B cell (primary cell): ENCODE measurements around the gene DSTYK. TPM values are rescaled to one million over a fixed set of nuclear protein-coding genes. Genes with fewer than 3 reads are reported as not detected.
"Not testable (repeated sequence)": the region's sequence is repeated elsewhere in the genome, so short reads cannot be mapped to it uniquely, and the experiment has no call there.

Experiments
- ATAC-seq: fragments of 200-7000 bp; cut with Tn5 transposase; one replicate; pipeline ENCODE4 v1.10.0; 2021; ENCODE audit warnings: low read depth, mild to moderate bottlenecking, moderate number of reproducible peaks, moderate library complexity
- CTCF ChIA-PET: fragments of 350-600 bp; sonication (Branson Sonifier 250); formaldehyde crosslinking; loops from one replicate; lab custom pipeline; 2021; ENCODE audit warnings: antibody characterized with exemption, inconsistent platforms; lab: Charles Lee
- POLR2A ChIA-PET: fragments of 350-600 bp; sonication (Branson Sonifier 250); formaldehyde crosslinking; loops from one replicate; lab custom pipeline; 2021; ENCODE audit warnings: antibody characterized with exemption; lab: Charles Lee
- DNase-seq: peaks from one replicate; pipeline ENCODE4 v3.0.0; 2013
- H2AFZ ChIP-seq: 2 replicates; pipeline ENCODE4 v1.6.1; 2012; ENCODE audit warnings: mild to moderate bottlenecking, low read depth, low read length; ENCODE audit not compliant: insufficient read depth, poor library complexity, severe bottlenecking
- H3K27ac ChIP-seq, 2 donors: 1 replicate in 1 of 2; 2 replicates in 1 of 2; pipeline ENCODE4 v1.5.1; 2012 to 2013; ENCODE audit warnings: low read length in 2 of 2, mild to moderate bottlenecking in 2 of 2, moderate library complexity in 1 of 2
- H3K27me3 ChIP-seq, 4 experiments: fragments of 200-600 bp in 1 of 4; sonication (generic) in 1 of 4; replicated peaks in 1 of 4; 1 replicate in 2 of 4; 2 replicates in 2 of 4; pipeline versions ENCODE4 v1.6.1 to v1.7.0; 2013 to 2016; ENCODE audit warnings: low read length in 3 of 4, mild to moderate bottlenecking in 2 of 4, mixed read lengths in 1 of 4, moderate library complexity in 1 of 4; ENCODE audit not compliant: insufficient read depth in 4 of 4, control insufficient read depth in 3 of 4; ENCODE audit errors: control extremely low read depth in 1 of 4
- H3K36me3 ChIP-seq, 2 experiments: replicated peaks in 1 of 2; 1 replicate in 1 of 2; 2 replicates in 1 of 2; pipeline versions ENCODE4 v1.6.1 to v1.7.1; 2013; ENCODE audit warnings: low read length in 1 of 2; ENCODE audit not compliant: insufficient read depth in 2 of 2, control insufficient read depth in 1 of 2; ENCODE audit errors: control extremely low read depth in 1 of 2, extremely low read depth in 1 of 2
- H3K4me1 ChIP-seq, 2 donors: fragments of 200-600 bp in 1 of 2; sonication (generic) in 1 of 2; 1 replicate in 1 of 2; 2 replicates in 1 of 2; pipeline versions ENCODE4 v1.5.1 to v1.6.1; 2013 to 2017; ENCODE audit warnings: low read length in 2 of 2; ENCODE audit not compliant: control insufficient read depth in 2 of 2, insufficient read depth in 2 of 2
- H3K4me2 ChIP-seq: replicated peaks from 2 replicates; pipeline ENCODE3; 2012; ENCODE audit warnings: mild to moderate bottlenecking, low read depth, low read length; ENCODE audit not compliant: poor library complexity, severe bottlenecking
- H3K4me3 ChIP-seq, 5 experiments: fragments of 200-600 bp in 1 of 5; sonication (generic) in 1 of 5; 1 replicate in 3 of 5; 2 replicates in 2 of 5; pipeline versions ENCODE4 v1.5.1 to v1.7.0; 2011 to 2016; ENCODE audit warnings: low read length in 4 of 5, mild to moderate bottlenecking in 4 of 5, low read depth in 2 of 5, control low read depth in 1 of 5, moderate library complexity in 1 of 5; ENCODE audit not compliant: insufficient read depth in 1 of 5; ENCODE audit errors: control extremely low read depth in 1 of 5, extremely low read depth in 1 of 5
- H3K79me2 ChIP-seq: fragments of 200-600 bp; sonication (generic); one replicate; pipeline ENCODE4 v1.6.0; 2016; ENCODE audit warnings: low read length; ENCODE audit not compliant: control insufficient read depth, insufficient read depth
- H3K9ac ChIP-seq: fragments of 200-600 bp; sonication (generic); 2 replicates; pipeline ENCODE4 v1.6.1; 2017; ENCODE audit warnings: mild to moderate bottlenecking, low read length, moderate library complexity
- H3K9me3 ChIP-seq, 3 donors: one replicate each; pipeline versions ENCODE4 v1.6.1 to v1.7.1; 2013; ENCODE audit warnings: low read length in 2 of 3; ENCODE audit not compliant: control insufficient read depth in 2 of 3, insufficient read depth in 1 of 3; ENCODE audit errors: control extremely low read depth in 1 of 3
- H4K20me1 ChIP-seq: 2 replicates; pipeline ENCODE4 v1.6.0; 2012; ENCODE audit warnings: mild to moderate bottlenecking, low read length; ENCODE audit not compliant: insufficient read depth, control insufficient read depth, poor library complexity, severe bottlenecking
- H3K27ac Mint-ChIP-seq: one replicate; pipeline ENCODE4 v1.8.0; 2021; ENCODE audit warnings: mixed read lengths
- H3K27me3 Mint-ChIP-seq: one replicate; pipeline ENCODE4 v1.8.0; 2021; ENCODE audit warnings: mixed read lengths
- H3K4me1 Mint-ChIP-seq: one replicate; pipeline ENCODE4 v1.8.0; 2021; ENCODE audit warnings: mixed read lengths
- H3K4me3 Mint-ChIP-seq: one replicate; pipeline ENCODE4 v1.8.0; 2021; ENCODE audit warnings: mixed read lengths
- H3K9me3 Mint-ChIP-seq: one replicate; pipeline ENCODE4 v1.8.0; 2022; ENCODE audit warnings: mixed read lengths; ENCODE audit not compliant: insufficient read depth
- CTCF ChIP-seq: fragments of 200-600 bp; IDR thresholded peaks from one replicate; pipeline ENCODE4 v1.8.0; 2022; ENCODE audit warnings: antibody characterized with exemption, mild to moderate bottlenecking
- EZH2 ChIP-seq: IDR thresholded peaks from 2 replicates; pipeline ENCODE4 v1.6.1; 2012; ENCODE audit warnings: borderline replicate concordance, low read depth, mild to moderate bottlenecking, moderate library complexity, low read length; ENCODE audit not compliant: insufficient read depth, poor library complexity, severe bottlenecking
- WGBS: methylation state at CpG from one replicate; pipeline ENCODE4 v1.1.5; 2013; ENCODE audit warnings: missing lambda C conversion rate; ENCODE audit not compliant: insufficient coverage; 5-methylcytosine and 5-hydroxymethylcytosine counted together
- intact Hi-C: fragments of 100-400 bp; cut with micrococcal nuclease; formaldehyde crosslinking; loops from one replicate; pipeline ENCODE4 v1.10.0; 2022
- polyA plus RNA-seq: library from polyadenylated mRNA; depleted of rRNA; stranded (reverse); fragments of >200 nt; gene quantifications from 2 replicates; pipeline ENCODE4 v1.2.3, GENCODE V29; 2012
- total RNA-seq, 2 donors: library from RNA; stranded (reverse); fragments of 120-200 nt in 1 of 2; gene quantifications; 1 replicate in 1 of 2; 2 replicates in 1 of 2; pipeline versions ENCODE4 v1.2.3 to v1.2.4, GENCODE V29; 2013 to 2022

Gene DSTYK
- total and polyA plus RNA-seq, 2 donors (not counting 1 experiment from before 2014, with no cell fraction given) = 3.6 to 15.7 TPM

- CTCF ChIA-PET = interaction anchor here (0.7 kb wide), 1 partner anchor 34 kb away, joined by 3 read pairs; no protein-coding TSS in a partner anchor
- Histone ChIP-seq H2AFZ (no peak overlapping the region), H3K79me2 (peaks cover 11% of the 10 kb centered on the region), H3K36me3 (peaks cover 3 to 30% of the 10 kb centered on the region in 2 experiments), H3K27ac (no peak overlapping the region), H3K4me3 (no peak overlapping the region), H3K4me1 (no peaks in the 10 kb centered on the region), H4K20me1 (peaks cover 9% of the 10 kb centered on the region), H3K27me3 (no peaks in the 10 kb centered on the region), H3K4me2 (no peak overlapping the region), H3K9ac (no peak overlapping the region), H3K9me3 (no peaks in the 10 kb centered on the region)
- no CpG with 5 or more reads among the region's 4 CpGs for WGBS
- TF ChIP-seq EZH2 (no peak), CTCF (no peak)
- DNase-seq = no peak
- H3K9me3 Mint-ChIP-seq = no peaks in the 10 kb centered on the region
- no peak for ATAC-seq
- H3K27me3 Mint-ChIP-seq = no peaks in the 10 kb centered on the region
- POLR2A ChIA-PET = no interaction called here
- H3K4me1 Mint-ChIP-seq = no peaks in the 10 kb centered on the region
- no peak overlapping the region for H3K27ac Mint-ChIP-seq
- intact Hi-C loops = no loop called here
- H3K4me3 Mint-ChIP-seq = no peak overlapping the region
Measured at GRCh38 chr1:205183676-205184335, 27.7 kb downstream of the DSTYK start.

GRCh38 chr1:205182930-205183329 is 28.6 kb downstream of the DSTYK start:
- no peak overlapping the region for H2AFZ ChIP-seq
- H3K9me3 ChIP-seq = no peaks in the 10 kb centered on the region
- POLR2A ChIA-PET = no interaction called here
- H3K27me3 ChIP-seq = no peaks in the 10 kb centered on the region
- H3K4me1 Mint-ChIP-seq = no peaks in the 10 kb centered on the region
- H3K4me2 ChIP-seq = no peak overlapping the region
- peaks cover 7% of the 10 kb centered on the region for H4K20me1 ChIP-seq
- intact Hi-C loops = no loop called here
- H3K9me3 Mint-ChIP-seq = no peaks in the 10 kb centered on the region
- no peak overlapping the region for H3K4me3 ChIP-seq
- H3K27ac Mint-ChIP-seq = no peak overlapping the region
- CTCF ChIA-PET = no interaction called here
- H3K9ac ChIP-seq = no peak overlapping the region
- H3K27me3 Mint-ChIP-seq = no peaks in the 10 kb centered on the region
- WGBS = no CpG with 5 or more reads among the region's 2 CpGs
- ATAC-seq (no peak), DNase-seq (no peak)
- H3K36me3 ChIP-seq = peaks cover 4 to 30% of the 10 kb centered on the region in 2 experiments
- TF ChIP-seq CTCF (no peak), EZH2 (no peak)
- H3K4me3 Mint-ChIP-seq = no peak overlapping the region
- H3K27ac ChIP-seq = no peak overlapping the region
- no peaks in the 10 kb centered on the region for H3K4me1 ChIP-seq
- H3K79me2 ChIP-seq = peaks cover 11% of the 10 kb centered on the region

GRCh38 chr1:205180331-205180730 is 31.2 kb downstream of the DSTYK start:
- H3K9me3 ChIP-seq, H3K9ac ChIP-seq, H3K4me2 ChIP-seq, H3K4me1 Mint-ChIP-seq, intact Hi-C loops, H3K4me3 Mint-ChIP-seq, H3K27ac ChIP-seq, H3K9me3 Mint-ChIP-seq, H3K4me1 ChIP-seq, H3K27ac Mint-ChIP-seq, H3K27me3 Mint-ChIP-seq, H4K20me1 ChIP-seq, ATAC-seq, H3K27me3 ChIP-seq, H3K4me3 ChIP-seq, DNase-seq, POLR2A ChIA-PET, H2AFZ ChIP-seq: not testable (repeated sequence)
- H3K36me3 ChIP-seq = peaks cover 4 to 15% of the 10 kb centered on the region in 2 experiments
- CTCF ChIA-PET = interaction anchor here (1.3 kb wide), 1 partner anchor 344 kb away, joined by 4 read pairs; no protein-coding TSS in a partner anchor
- peaks cover 13% of the 10 kb centered on the region for H3K79me2 ChIP-seq
- 91% methylated on average over 4 of the region's 7 CpGs for WGBS
